Activated CD4-positive, alpha-beta T cell treated with anti-CD3 and anti-CD28 coated beads, Interleukin-2, Interleukin-4, amounts not matched to agents 100 ng/mL and 50 ng/mL, durations not matched to agents 16 hours and 8 hours (primary cell): ENCODE measurements around the gene FOXK2.
A peak's percentile ranks its signal among the peaks of the same experiment; 100 is the strongest.

ENCODE experiments used
- DNase-seq: peaks from one replicate; pipeline ENCODE4 v3.0.0-alpha.2; 2020; ENCODE audit warnings: low spot score

The FOXK2 gene

DNA sequence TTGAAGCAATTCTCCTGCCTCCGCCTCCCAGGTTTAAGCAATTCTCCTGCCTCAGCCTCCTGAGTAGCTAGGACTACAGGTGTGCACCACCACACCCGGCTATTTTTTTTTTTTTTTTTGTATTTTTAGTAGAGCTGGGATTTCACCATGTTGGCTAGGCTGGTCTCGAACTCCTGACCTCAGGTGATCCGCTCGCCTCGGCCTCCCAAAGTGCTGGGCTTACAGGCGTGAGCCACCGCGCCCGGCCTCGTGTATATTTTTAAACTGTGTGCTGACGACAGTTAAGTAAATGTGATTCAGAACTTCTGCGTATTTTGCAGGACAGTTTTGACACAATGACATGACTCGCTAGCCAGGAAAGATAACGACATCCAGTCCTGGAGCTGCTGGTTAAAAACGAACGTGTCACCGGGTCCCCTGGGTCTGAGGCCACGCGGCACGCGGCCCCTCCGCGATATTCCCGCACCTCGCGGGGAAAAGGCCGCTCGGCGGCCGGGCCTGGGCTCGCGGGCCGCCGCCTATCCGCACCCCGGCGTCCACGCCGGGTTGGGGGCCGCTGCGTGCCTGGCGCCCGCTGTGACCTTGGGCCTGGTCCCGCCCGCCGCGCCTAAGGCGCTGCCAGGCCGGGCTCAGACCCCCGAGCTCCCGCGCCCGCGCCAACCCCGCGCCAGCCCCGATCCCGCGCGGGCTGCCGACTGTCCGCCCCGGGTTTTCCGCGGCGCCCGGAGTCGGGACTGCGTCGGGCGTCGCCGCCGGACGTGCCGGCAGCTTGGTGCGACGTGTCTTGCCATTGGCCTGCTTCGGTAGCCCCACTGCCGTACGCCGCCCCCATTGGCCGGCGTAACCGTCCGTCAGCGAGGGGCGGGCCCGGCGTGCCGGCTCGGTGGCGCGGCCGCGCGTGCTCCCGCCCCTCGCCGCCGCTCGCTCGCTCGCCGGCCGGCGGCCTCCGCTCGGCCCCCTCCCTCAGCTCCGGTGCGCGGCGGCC, at the start of gene FOXK2:
FOXK2 (plus strand) TSS at position 907 of the 985 bp plus-strand sequence. CDS start 157 bp downstream, outside the sequence.
- peak; percentile 95 for DNase-seq

DNA sequence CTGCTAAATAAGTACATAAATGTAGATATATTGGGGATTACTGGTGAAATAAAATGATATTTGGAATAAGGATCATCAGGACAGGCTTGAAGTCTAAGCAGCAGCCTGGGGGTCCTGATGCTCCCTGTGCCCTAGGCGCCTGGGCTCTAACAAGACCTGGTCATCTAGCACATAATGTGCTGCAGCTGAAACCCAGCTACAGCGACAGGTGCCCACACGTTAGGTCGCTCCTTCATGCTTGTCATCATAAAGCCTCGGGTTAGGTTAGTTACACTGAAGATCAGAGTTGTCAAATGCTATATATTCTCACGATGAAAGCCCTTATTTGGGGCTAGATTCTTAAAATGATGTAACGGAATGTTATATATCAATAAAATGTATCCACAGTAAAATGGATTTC, 49.5 kb upstream of the FOXK2 start:
- no peak for DNase-seq

DNA sequence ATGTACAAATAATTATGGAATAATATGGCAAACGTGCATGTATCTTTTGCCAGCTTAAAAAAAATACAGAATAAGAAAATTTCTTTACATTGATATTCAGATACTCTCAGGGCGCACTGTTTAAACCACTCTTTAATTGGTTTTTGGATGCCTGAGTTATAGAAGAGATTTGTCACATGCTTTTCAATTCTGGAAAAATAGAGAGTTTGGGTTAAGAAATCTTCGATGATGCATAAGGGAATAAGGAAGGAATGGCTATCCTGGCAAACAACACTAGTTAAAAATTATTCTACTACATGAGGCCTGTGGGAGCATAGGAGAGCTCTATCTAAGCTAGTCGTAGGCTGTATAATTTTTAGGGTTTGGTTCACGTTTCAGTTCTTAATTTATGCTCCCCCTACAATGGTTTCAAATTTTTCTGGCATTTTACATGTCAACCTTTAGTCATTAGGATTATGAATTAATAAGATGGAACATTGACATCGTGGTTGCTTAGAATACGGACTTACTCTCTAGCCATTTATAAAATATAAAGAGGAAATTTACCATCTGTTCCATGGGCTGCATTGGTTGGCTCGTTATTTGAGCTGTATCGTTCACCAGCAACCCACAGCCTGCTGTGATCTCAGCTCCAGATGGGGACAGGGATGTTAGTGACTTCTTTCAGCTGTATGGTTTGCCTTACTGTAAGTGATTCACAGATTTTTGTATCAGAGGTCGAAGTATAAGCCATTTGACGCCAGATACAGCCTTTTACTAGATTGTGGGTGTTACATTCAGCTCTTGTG, 45.1 kb upstream of the FOXK2 start:
- DNase-seq = no peak

DNA sequence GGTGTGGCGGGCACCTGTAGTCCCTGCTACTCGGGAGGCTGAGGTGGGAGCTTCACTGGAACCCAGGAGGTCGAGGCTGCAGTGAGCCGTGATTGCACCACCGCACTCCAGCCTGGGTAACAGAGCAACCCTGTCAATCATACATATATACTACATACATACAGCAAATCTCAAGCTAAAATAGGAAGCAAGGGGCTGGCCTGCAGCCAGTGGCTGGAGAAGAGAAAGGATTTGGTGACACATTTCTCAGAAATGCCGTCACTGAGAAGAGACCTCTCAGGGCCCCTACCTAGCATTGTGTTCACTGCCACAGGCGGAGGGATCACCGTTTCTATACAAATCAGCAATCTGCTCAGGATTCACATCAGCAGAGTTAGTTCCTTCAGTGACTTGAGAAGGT, 44.1 kb upstream of the FOXK2 start:
- DNase-seq = no peak

DNA sequence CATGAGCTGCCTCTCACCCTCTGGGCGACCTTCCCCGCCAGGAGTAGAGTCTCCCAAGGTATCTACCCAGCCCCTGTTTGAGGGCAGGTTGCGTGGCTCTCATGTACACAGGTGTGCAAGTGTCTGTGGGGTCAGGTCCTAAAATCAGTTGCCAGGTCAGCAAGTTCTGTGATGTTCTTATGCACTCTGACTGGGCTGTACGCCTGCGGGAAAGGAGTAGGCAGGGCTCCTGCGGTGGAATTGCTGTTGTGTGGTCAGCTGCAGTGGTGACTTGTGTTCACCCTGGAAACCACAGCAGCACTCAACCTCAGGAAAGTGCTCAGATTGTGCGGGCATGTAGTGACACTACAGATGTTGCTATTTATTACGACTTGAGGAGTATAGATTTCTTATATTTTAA, 41.6 kb upstream of the FOXK2 start:
- no peak for DNase-seq

DNA sequence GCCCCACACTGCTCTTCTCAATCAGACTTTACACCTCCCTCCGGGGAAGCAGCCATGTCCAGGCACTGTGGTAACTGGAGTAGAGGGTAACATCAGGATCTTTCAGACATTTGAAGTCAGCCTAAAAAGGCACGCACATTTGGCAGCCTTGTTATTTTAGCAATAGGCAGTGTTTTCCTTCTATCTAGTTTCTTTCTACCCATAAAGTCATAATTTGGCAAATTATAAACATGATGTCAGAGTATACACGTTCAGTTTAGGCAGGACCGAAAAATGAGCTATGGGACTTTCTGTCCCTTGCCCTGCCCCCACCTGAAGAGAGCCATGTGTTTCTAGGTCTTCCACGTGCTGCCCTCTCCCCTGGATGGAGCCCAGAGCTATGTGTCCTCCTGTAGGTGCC, 39.9 kb upstream of the FOXK2 start:
- DNase-seq = no peak

DNA sequence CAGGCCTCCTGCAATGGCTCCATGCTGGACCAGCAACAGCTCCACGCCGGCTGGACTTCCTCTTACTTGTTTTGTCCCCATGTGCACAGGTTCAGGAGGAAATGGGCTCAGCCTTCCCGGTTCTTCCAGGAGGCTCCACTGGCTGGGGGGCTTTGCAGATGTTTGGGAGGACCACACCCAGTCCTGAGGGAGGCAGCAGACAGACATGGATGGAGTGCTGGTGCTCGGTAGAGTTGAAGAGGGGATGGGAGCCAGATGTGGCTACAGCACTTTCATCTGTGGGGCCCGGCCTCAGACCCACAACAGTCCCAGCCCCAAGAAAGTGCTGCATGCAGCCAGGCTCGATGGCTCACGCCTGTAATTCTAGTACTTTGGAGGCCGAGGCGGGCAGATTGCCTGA, 39.2 kb upstream of the FOXK2 start:
- no peak for DNase-seq

DNA sequence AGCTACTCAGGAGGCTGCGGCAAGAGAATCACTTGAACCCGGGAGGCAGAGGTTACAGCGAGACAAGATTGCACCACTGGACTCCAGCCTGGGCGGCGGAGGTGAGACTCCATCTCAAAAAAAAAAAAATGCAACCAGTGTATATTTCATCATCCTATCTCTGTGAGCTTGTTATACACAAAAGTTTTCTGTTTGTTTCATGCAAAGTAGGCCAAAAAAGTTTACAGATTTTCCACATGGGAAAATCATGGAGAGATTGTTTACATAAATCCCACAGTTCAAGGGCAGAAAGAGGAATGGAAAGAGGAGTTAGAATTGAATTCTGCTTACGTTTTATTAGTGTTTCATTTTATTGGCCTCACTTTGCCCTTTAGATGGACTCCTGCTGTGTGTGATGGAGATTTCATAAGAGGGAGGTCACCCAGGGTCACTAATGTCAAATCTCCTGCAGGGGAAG, 36.3 kb upstream of the FOXK2 start:
- DNase-seq = no peak

DNA sequence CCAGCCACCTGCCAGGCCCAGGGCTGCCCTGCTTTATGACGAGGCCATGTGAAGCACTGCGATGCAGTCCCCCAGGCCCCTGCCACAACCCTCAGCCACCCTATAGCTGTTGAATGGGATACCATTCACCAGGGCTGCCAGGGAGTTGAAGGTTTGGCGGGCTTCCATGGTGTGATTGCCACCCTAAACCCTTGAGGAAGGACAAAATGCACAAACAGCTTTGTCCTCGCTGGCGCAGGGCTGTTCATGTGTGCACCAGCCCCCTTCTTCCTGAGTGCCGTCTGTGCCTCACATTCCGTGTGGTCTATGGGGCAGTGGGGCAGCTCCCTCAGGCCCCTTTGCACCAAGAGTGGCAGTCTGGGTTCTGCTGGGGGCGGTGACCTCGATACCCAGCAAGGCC, 35.7 kb upstream of the FOXK2 start:
- no peak for DNase-seq

DNA sequence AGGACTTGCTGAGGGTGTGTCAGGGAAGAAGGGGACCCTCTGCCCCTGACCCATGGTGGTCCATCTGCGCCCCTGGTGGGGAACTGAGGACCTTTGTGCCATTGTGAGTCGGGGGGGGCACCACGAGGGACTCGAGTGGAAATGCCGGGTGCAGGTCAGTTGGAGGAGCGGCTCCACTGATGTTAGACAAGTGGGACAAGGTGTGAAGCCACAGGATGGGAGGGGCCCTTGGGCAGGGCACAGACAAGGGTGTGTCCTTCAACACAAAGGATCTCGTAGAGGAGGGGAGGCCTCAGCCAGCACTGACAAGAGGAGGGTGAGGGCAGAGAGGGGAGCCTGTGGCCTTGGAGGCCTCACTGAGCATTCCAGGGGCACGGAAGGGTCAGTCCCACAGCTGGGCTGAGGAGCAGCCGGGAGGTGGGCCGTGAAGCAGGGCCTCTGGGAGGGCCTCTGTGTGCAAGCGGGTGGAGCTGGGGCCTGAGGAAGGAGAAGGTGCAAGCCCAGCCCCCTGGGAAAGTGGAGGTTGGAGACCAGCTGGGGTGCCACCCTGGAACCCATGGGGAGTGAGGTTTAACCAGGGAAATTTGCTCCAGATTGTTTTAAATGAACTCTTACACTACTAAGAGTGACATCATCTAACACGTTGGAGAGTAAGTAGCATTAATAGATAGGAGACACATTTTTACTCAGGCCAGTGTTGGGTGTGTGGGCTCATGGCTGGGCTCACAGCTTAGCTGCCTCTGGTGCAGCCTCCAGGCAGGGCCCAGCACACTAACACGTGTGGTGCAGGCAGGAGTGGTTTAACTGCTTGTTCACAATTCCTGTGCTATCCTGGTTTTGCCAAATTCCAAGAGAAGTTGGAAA, 33.1 kb upstream of the FOXK2 start:
- DNase-seq = no peak

DNA sequence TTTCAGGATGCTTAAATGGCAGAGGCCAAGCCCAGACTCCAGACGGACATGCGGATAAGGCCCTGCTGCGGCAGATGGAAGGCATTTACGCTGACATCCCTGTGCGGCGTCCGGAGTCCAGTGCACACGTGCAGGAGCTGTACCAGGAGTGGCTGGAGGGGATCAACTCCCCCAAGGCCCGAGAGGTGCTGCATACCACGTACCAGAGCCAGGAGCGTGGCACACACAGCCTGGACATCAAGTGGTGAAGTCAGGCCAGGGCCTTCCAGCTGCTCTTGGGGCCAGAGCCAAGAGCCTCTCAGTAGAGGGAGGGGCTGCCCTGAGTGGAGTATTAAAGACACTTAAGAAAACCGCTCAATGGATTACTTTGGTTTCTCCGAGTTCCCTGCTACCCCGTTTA, 31.6 kb upstream of the FOXK2 start:
- DNase-seq = no peak

DNA sequence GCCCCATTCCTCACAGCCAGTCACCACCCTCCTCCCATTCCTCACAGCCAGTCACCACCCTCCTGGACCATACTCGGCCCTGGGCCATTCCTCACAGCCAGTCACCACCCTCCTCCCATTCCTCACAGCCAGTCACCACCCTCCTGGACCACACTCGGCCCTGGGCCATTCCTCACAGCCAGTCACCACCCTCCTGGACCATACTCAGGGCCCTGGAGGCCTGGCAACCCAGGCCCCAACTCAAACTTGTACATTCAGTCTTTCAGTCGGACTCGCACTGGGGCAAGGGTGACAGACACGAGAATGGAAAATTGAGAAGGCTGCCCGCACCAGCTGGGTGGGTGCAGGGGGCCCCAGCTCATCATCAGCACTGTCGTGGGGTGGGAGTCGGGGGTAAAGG, 30.4 kb upstream of the FOXK2 start:
- DNase-seq = no peak

DNA sequence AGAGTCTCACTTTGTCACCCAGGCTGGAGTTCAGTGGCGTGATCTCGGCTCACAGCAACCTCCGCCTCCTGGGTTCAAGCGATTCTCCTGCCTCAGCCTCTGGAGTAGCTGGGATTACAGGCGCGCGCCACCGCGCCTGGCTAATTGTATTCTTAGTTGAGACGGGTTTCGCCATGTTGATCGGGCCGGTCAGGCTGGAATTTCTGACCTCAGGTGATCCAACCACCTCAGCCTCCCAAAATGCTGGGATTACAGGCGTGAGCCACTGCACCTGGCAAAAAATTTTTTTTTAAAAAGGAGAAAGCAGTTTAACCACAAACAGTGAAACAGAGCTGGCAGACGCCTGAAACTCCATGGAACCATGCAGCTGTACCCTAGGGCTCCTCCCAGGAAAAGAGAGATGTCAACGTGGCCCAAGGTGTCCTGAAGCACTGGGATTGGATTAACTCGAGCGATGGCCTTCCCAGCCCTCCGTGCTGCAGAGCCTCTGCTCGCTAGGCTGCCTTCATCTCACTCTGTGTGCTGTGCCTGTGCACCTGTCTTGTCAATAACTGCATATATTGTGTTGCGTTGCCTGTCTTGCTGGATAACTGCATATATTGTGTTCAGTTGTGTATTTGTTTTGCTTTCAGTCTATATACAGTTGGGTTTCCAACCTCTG, 29.6 kb upstream of the FOXK2 start:
- no peak for DNase-seq

DNA sequence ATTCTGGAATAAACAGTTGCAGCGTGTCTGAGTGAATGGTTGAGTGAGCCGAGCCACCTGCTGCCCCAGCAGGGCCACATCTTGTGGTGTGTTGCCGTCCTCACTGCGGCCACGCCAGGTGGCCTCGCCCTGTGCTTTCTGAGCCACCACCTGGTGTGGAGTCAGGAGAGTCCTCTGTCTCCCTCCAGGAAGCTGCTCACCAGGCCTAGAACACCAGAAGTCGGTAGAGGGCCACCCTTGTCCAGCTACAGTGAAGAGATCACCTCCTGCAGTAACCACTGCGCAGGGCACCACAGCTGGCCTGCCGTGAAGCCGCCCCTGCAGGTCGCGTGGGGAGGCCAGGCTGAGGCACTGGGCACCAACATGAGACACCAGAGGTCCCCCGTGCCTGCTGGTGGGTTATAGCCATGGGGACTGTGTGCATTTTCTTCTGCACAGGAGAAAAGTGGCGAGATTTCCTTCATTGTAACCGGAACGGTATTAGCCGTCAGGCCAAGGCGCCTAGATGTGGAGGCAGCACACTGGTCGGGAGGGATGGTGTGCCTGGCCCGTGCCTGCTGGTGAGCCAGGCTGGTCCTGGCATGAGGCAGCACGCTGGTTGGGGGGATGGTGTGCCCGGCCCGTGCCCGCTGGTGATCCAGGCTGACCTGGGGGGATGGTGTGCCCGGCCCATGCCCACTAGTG, 28.9 kb upstream of the FOXK2 start:
- DNase-seq = no peak

DNA sequence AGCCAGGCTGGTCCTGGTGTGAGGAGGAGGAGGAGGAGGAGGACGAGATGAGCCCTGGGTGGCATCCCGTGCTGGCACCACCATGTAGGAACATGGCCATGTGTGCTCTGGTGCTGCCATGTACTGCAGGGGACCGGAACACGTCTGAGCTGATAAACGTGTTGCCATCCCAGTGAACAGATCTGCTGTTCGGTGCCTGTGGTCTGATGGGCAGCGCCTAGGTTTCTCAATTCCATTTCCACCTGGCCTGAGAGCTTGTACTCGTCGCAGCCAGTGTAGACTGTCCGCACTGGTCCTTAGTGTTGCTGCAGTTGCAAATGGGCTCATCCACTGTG, 28.4 kb upstream of the FOXK2 start:
- no peak for DNase-seq

DNA sequence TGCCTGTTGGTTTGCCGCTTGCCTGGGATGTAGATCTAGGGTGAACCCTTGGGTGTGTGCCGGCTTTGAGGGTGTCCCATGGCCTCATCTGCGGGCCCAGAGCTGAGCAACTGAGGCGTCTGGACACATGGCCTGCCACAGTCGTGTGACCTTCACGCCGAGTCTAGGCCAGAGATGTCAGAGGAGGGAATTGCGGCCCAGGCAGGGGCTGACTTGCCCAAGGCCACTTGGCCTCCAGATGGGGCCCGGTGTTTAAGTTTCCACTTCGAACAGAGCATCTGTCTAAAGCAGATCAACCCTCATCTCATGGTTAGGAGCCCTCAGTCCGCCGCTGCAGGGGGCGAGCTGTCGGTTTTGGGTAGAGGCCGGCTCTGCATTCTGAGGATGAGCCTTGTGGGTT, 28.0 kb upstream of the FOXK2 start:
- DNase-seq = no peak

DNA sequence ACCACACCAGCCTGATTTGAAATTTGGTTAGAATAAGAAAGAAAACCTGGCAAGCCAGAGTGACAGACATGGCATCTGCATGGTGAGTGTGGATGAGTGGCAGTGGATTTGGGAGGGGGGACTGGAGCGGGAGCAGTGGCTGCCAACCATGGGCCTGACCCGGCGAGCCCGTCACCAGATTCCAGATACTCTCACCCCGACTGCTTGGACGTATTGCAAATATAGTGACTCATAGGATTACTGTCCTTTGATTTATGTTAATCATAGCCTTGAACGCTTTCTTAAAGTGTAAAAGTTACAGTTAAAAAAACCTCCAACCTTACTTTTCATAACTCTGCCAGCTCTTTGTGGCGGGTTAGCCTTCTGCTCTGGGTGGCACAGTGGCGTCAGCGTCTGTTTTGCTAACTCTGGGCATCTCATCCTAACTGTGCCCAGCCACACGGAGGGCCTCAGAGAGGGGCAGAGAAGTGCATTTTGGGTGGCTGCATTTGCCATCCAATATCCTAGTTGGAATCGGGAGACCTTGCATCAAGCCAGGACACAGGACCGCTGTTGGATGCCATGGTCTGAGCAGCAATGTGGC, 26.8 kb upstream of the FOXK2 start:
- no peak for DNase-seq

DNA sequence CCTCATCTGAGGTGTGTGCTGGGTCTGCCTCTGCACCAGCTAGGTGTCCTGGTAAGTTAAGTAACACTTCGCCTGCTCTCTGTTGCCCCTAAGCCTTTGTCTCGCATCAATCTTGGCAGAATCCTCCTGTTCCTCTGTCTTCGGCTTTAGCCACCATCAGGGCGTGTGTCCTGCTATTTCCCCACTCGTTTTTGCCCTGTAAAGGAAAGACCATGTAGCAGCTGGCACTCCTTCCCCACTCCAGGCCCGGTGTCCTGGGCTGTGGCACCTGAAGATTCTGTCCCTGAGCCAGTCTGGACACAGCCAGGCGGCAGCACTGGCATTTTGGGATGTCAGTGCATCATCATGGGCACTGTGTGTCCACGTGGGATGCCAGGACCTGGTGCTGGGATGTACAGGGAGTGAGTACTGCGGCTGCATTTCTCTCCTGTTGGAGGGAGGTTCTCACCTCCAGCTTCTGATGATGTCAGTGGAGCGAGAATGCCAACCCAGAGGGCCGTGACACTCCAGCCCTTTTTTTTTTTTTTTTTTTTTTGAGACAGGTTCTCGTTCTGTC, 26.2 kb upstream of the FOXK2 start:
- no peak for DNase-seq

DNA sequence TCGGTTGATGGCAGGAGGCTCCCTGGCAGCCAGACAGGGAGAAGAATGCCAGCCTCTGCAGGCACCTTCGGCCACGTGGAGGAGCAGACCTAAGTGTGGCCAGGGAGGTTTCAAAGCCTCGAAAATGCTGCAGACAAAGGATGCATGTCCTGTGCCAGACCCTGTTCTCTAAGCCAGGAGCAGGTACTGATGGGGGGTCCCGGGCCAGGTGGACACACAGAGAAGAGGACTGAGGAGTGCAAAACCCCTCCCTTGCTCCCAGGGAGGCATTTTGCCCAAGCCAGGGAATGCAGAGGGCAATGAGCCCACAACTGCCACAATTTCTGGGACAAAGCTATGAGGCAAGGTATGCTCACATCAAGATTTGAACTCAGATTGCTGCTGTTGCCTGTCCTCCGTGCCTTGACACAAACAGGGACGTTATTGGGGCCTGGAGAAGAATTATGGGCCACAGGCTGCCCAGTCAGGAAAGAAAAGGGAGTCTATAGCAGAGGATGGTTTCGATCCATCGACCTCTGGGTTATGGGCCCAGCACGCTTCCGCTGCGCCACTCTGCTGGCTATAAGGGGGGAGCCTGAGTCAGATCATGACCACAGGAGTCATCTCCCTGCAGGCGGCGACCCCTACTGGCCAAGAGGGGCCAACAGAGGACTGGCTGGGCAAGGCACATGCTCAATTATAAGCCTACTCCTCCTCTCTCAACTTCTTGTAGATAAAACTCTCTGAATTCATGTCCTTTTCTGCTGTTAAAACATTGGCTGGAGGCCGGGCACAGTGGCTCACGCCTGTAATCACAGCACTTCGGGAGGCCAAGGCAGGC, 25.1 kb upstream of the FOXK2 start:
- peak; percentile 92 for DNase-seq
